ENCODE measurements around the gene METTL21A.
A peak's percentile ranks its signal among the peaks of the same experiment; 100 is the strongest.
"Not testable (repeated sequence)": the region's sequence is repeated elsewhere in the genome, so short reads cannot be mapped to it uniquely, and the experiment has no call there.

The METTL21A gene

DNA sequence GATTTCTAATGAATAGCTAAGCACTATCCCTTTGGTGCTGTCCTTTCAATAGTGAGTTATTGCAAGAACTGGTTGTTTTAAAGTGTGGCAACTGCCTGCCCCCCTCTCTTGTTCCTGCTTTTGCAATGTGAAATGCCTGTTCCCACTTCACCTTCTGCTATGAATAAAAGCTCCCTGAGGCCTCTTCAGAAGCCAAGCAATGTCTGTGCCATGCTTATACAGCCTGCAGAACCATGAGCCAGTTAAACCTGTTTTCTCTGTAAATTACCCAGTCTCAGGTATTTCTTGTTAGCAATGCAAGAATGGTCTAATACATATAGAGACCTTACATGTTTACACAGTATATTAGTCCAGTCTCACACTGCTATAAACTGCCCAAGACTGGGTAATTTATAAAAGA, 15.0 kb upstream of the METTL21A start:
- Mint-ChIP-seq H3K36me3 (ENCODE audit: insufficient read depth) (no peaks in the 10 kb centered on the region), H3K27me3 (peaks cover 19% of the 10 kb centered on the region), H3K4me1 (no peaks in the 10 kb centered on the region), H3K4me3 (no peak overlapping the region), H3K9me3 (peaks cover 5% of the 10 kb centered on the region), H3K27ac (ENCODE audit: low read depth) (no peak overlapping the region)
- no peak for DNase-seq (ENCODE audit: low spot score in 2 of 2)
- no peak for ATAC-seq (replicated peaks; ENCODE audit: extremely low read depth, poor library complexity, severe bottlenecking)

GRCh38 chr2:207639288-207639687, 14.1 kb upstream of the METTL21A start:
- H3K4me3 Mint-ChIP-seq; H3K4me1 Mint-ChIP-seq; DNase-seq (ENCODE audit: low spot score in 2 of 2); H3K27ac Mint-ChIP-seq (ENCODE audit: low read depth); H3K36me3 Mint-ChIP-seq (ENCODE audit: insufficient read depth); ATAC-seq (replicated peaks; ENCODE audit: extremely low read depth, poor library complexity, severe bottlenecking); H3K9me3 Mint-ChIP-seq: not testable (repeated sequence)
- peaks cover 19% of the 10 kb centered on the region for H3K27me3 Mint-ChIP-seq

DNA sequence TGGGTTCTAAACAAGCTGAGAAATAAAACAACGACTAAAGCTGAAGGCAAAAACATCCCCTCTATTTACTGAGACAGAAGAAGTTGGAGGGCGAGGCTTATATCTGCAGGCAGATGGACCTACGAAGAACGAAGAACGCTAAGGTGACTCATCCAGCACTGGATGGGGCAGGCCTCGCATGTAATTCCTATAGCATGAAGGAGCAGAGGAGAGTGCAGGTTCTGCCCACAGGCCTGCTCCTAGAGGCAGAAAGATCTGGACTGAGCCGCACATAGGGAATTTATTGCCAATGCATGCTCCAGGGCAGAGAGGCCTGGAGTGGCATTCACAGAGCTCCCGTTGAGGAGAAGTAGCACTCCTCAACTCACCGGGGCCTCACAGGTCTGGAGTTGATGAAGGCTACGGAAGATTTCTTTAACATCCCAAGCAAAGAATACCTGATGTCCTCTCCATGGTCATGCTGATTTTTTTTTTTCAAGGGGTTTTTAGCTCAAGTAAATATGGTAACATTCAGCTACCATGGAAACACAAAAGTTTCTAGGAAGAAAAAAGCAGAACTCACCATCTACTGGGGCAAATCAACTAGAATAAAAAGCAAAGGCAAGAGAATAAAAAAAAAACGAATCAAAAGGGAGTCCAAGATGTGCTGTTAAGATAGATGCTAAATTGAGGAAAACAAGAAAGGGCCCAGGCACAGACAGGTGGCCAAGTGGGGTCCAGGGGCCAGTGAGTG, 10.4 kb upstream of the METTL21A start:
- peaks cover 5% of the 10 kb centered on the region for H3K9me3 Mint-ChIP-seq
- no peak for DNase-seq (ENCODE audit: low spot score in 2 of 2)
- H3K27me3 Mint-ChIP-seq, result peaks cover 7% of the 10 kb centered on the region
- H3K36me3 Mint-ChIP-seq (ENCODE audit: insufficient read depth), result no peaks in the 10 kb centered on the region
- H3K27ac Mint-ChIP-seq (ENCODE audit: low read depth), result no peak overlapping the region
- H3K4me1 Mint-ChIP-seq, result no peaks in the 10 kb centered on the region
- H3K4me3 Mint-ChIP-seq, result no peak overlapping the region
- no peak for ATAC-seq (replicated peaks; ENCODE audit: extremely low read depth, poor library complexity, severe bottlenecking)

DNA sequence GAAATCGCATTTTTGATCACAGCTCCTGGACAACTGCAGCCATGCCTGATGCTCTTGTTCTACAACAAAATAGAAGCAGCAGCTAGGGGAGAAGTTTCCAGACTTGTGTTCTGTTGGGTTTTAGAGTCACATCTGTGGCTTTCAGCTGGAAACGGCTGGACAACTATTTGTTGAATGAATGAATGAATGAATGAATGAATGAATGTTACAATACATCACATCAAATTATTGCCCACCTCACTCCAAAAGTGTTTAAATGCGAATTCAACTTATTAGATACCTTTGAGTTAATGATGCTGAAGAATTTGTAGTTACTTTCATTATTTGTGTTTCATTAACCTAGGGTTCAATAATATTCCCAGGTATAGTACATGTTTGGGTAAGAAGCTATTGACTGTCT, 8.5 kb upstream of the METTL21A start:
- H3K27me3 Mint-ChIP-seq, result no peaks in the 10 kb centered on the region
- no peaks in the 10 kb centered on the region for H3K36me3 Mint-ChIP-seq (ENCODE audit: insufficient read depth)
- H3K27ac Mint-ChIP-seq (ENCODE audit: low read depth), result no peak overlapping the region
- ATAC-seq (replicated peaks; ENCODE audit: extremely low read depth, poor library complexity, severe bottlenecking), result no peak
- no peak for DNase-seq (ENCODE audit: low spot score in 2 of 2)
- no peak overlapping the region for H3K4me3 Mint-ChIP-seq
- no peaks in the 10 kb centered on the region for H3K4me1 Mint-ChIP-seq
- no peaks in the 10 kb centered on the region for H3K9me3 Mint-ChIP-seq

DNA sequence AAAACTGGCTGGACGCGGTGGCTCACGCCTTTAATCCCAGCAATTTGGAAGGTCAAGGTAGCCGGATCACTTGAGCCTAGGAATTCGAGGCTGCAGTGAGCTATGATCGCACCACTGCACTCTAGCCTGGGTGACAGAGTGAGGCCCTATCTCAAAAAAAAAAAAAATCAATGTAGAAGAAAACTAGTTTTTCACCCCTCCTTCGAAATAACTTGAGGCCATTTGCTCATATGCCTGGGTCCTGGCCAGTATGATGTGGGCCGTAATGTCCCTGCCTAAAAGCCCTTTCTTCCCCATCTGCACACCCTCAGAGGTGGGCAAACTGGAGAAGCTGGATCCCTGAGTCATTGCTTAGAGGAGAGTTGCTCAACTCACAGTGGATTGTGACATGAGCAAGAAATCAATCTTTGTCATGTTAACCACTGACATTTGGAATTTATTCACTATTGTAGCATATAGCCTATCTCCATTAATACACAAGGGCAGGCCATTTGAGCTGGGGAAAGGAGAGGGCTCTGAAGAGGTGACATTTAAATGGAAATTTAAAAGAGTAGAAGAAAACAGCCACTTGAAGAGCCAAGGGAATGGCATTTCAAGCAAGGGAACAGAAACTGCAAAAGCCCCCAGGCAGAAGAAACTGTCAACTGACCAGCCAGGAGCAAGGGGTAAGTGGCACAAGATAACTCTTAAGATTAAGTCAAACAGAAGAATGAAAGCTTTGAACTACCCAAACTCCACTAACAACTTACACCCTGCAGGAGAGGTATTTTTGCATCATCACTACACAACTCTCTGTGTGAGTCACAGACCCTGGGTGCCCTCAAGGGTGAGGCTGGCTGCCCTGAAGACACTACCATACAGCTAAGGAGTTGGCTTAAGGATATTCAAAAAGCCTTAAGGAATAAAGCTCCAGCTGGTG, 7.6 kb upstream of the METTL21A start:
- Mint-ChIP-seq H3K27me3 (no peaks in the 10 kb centered on the region), H3K36me3 (ENCODE audit: insufficient read depth) (peaks cover 2% of the 10 kb centered on the region), H3K9me3 (no peaks in the 10 kb centered on the region), H3K4me3 (no peak overlapping the region), H3K4me1 (peaks cover under 1% of the 10 kb centered on the region), H3K27ac (ENCODE audit: low read depth) (no peak overlapping the region)
- DNase-seq (ENCODE audit: low spot score in 2 of 2), result no peak
- no peak for ATAC-seq (replicated peaks; ENCODE audit: extremely low read depth, poor library complexity, severe bottlenecking)

DNA sequence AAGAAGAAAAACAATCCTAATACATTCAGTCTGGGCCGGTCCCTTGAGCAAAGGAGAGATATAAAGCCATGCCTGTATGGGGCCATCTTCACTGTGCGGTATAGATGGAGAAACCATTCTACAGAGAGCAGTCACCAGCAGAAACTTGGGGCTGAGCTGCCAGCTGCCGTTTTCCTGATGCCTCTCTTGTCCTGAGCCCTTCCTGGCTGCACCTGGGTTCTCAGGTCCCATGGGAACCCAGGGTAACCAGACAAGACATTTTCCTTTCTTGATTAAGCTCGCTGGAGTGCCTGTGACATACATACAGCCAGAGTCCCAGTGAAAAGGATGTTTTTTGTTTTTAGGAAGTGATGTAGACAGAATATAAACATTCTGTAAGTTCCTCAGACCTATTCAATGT, 5.3 kb upstream of the METTL21A start:
- no peaks in the 10 kb centered on the region for H3K9me3 Mint-ChIP-seq
- peaks cover 10% of the 10 kb centered on the region for H3K4me1 Mint-ChIP-seq
- H3K27me3 Mint-ChIP-seq, result no peaks in the 10 kb centered on the region
- ATAC-seq (replicated peaks; ENCODE audit: extremely low read depth, poor library complexity, severe bottlenecking) (no peak), DNase-seq (ENCODE audit: low spot score in 2 of 2) (no peak)
- no peak overlapping the region for H3K4me3 Mint-ChIP-seq
- H3K27ac Mint-ChIP-seq (ENCODE audit: low read depth), result no peak overlapping the region
- peaks cover 13% of the 10 kb centered on the region for H3K36me3 Mint-ChIP-seq (ENCODE audit: insufficient read depth)

DNA sequence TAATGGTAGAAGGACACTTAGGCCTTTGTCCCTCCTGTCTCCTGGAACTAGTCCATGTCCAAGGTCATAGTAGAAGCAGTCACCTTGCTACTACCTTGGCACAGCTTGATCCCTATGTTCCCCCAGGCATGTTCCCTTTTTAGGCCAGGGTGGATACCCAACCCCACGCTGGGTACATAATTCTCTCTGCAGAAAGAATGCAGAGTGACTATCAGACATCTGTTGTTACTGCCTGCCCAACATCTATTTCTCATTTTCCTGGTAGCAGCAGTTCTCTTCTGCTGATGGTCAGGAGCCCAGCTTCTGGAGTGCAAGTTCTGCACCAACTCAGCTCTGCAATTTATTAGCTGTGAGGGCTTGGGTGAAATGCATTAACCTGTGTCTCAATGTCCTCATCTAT, 4.4 kb upstream of the METTL21A start:
- H3K4me1 Mint-ChIP-seq, result peaks cover 11% of the 10 kb centered on the region
- no peak for DNase-seq (ENCODE audit: low spot score in 2 of 2)
- no peaks in the 10 kb centered on the region for H3K9me3 Mint-ChIP-seq
- H3K36me3 Mint-ChIP-seq (ENCODE audit: insufficient read depth), result peaks cover 18% of the 10 kb centered on the region
- no peaks in the 10 kb centered on the region for H3K27me3 Mint-ChIP-seq
- H3K27ac Mint-ChIP-seq (ENCODE audit: low read depth), result no peak overlapping the region
- H3K4me3 Mint-ChIP-seq, result no peak overlapping the region
- no peak for ATAC-seq (replicated peaks; ENCODE audit: extremely low read depth, poor library complexity, severe bottlenecking)

- H3K4me1 Mint-ChIP-seq, result peaks cover 27% of the 10 kb centered on the region
- peak overlapping the region; percentile 82 for H3K27ac Mint-ChIP-seq (ENCODE audit: low read depth)
- H3K9me3 Mint-ChIP-seq, result no peaks in the 10 kb centered on the region
- peaks cover 32% of the 10 kb centered on the region for H3K36me3 Mint-ChIP-seq (ENCODE audit: insufficient read depth)
- H3K4me3 Mint-ChIP-seq, result peak overlapping the region; percentile 74
- DNase-seq (ENCODE audit: low spot score in 2 of 2) (peak in 1 of 2 donors; percentile 40), ATAC-seq (replicated peaks; ENCODE audit: extremely low read depth, poor library complexity, severe bottlenecking) (peak; percentile 46)
- no peaks in the 10 kb centered on the region for H3K27me3 Mint-ChIP-seq
These were observed 795 bp downstream of the METTL21A start for GRCh38 chr2:207624185-207625013.

DNA sequence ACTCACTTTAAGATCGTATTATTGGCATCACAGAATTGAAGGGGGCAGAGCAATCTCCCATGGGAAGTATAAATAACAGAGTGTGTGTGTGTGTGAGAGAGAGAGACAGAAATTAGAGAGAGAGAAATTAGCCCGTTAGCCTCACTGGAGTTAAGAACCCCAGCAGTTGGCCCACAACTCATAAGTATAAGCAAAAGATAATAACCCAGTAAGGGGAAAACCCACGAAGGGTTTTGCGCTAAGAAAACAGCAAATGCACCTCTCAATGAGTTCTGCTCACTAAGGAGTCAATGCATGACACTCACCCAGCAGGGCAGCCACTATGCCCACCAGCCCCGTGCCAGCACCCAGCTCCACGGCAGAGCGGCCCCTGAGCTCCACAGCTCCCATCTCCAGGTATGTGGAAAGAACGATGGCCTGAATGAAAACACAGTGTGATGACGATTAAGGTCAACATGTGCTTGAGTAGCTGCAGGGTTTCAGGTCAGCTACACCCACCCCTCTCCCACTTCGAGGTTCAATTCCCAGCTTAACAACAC, 3.6 kb downstream of the METTL21A start:
- peaks cover 30% of the 10 kb centered on the region for H3K36me3 Mint-ChIP-seq (ENCODE audit: insufficient read depth)
- no peak overlapping the region for H3K27ac Mint-ChIP-seq (ENCODE audit: low read depth)
- DNase-seq (ENCODE audit: low spot score in 2 of 2) (no peak), ATAC-seq (replicated peaks; ENCODE audit: extremely low read depth, poor library complexity, severe bottlenecking) (no peak)
- H3K4me3 Mint-ChIP-seq, result no peak overlapping the region
- peaks cover 25% of the 10 kb centered on the region for H3K4me1 Mint-ChIP-seq
- no peaks in the 10 kb centered on the region for H3K27me3 Mint-ChIP-seq
- no peaks in the 10 kb centered on the region for H3K9me3 Mint-ChIP-seq

GRCh38 chr2:207619764-207620203, 5.4 kb downstream of the METTL21A start:
- peaks cover 28% of the 10 kb centered on the region for H3K36me3 Mint-ChIP-seq (ENCODE audit: insufficient read depth)
- H3K4me3 Mint-ChIP-seq, result no peak overlapping the region
- no peaks in the 10 kb centered on the region for H3K27me3 Mint-ChIP-seq
- H3K4me1 Mint-ChIP-seq, result peaks cover 25% of the 10 kb centered on the region
- ATAC-seq (replicated peaks; ENCODE audit: extremely low read depth, poor library complexity, severe bottlenecking) (no peak), DNase-seq (ENCODE audit: low spot score in 2 of 2) (no peak)
- no peaks in the 10 kb centered on the region for H3K9me3 Mint-ChIP-seq
- H3K27ac Mint-ChIP-seq (ENCODE audit: low read depth), result no peak overlapping the region

- H3K27me3 Mint-ChIP-seq, result no peaks in the 10 kb centered on the region
- ATAC-seq (replicated peaks; ENCODE audit: extremely low read depth, poor library complexity, severe bottlenecking) (no peak), DNase-seq (ENCODE audit: low spot score in 2 of 2) (no peak)
- no peak overlapping the region for H3K27ac Mint-ChIP-seq (ENCODE audit: low read depth)
- no peak overlapping the region for H3K4me3 Mint-ChIP-seq
- H3K4me1 Mint-ChIP-seq, result peaks cover 8% of the 10 kb centered on the region
- no peaks in the 10 kb centered on the region for H3K9me3 Mint-ChIP-seq
- H3K36me3 Mint-ChIP-seq (ENCODE audit: insufficient read depth), result peaks cover 25% of the 10 kb centered on the region
These were observed 8.1 kb downstream of the METTL21A start for GRCh38 chr2:207617011-207617671.

DNA sequence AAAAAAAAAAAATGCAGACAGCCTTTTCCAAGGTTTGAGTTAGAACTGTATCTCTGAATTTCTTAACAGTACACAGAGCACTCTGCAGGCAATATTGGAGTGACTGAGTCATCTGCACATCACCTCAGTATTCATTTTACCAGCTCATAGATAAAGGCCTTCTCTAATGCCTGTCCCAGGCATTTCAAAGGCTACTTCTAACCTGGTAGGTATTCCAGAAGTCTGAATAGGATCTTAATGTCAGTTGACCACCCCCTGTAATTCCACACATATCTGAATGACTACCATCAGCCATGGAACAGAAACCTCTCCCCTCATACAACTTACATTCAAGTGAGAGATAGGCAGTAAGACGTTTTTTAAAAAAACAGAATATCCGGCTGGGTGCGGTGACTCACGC, 9.0 kb downstream of the METTL21A start:
- H3K4me3 Mint-ChIP-seq, result no peak overlapping the region
- H3K4me1 Mint-ChIP-seq, result peaks cover 8% of the 10 kb centered on the region
- ATAC-seq (replicated peaks; ENCODE audit: extremely low read depth, poor library complexity, severe bottlenecking) (no peak), DNase-seq (ENCODE audit: low spot score in 2 of 2) (no peak)
- peaks cover 21% of the 10 kb centered on the region for H3K36me3 Mint-ChIP-seq (ENCODE audit: insufficient read depth)
- no peaks in the 10 kb centered on the region for H3K27me3 Mint-ChIP-seq
- H3K9me3 Mint-ChIP-seq, result no peaks in the 10 kb centered on the region
- no peak overlapping the region for H3K27ac Mint-ChIP-seq (ENCODE audit: low read depth)
